K562 (cell line): ENCODE results near the gene ARAF. TPM values are rescaled to one million over a fixed set of nuclear protein-coding genes. Genes with fewer than 3 reads are reported as not detected.

Experiments
- ATAC-seq: fragments of 200-7000 bp; cut with Tn5 transposase; 3 replicates; pipeline ENCODE4 v1.9.1; 2020; ENCODE audit warnings: moderate library complexity
- BruUV-seq: library from RNA; stranded (reverse); fragments of 400-500 nt; replicated peaks from 2 replicates; lab custom pipeline; 2021; lab: Mats Ljungman, UMichigan
- CTCF ChIA-PET: fragments of 300-600 bp; formaldehyde crosslinking; extraction: SDS; loops from one replicate; lab custom pipeline; 2021; ENCODE audit warnings: low intra/inter-chr PET ratio; lab: Yijun Ruan, JAX
- POLR2A ChIA-PET: fragments of 300-600, 350-650 bp; sonication (Branson Sonifier 250); formaldehyde crosslinking; extraction: SDS; loops from one replicate; lab custom pipeline; 2021; ENCODE audit warnings: antibody characterized with exemption, inconsistent platforms; lab: Yijun Ruan, JAX
- DNase-seq, 4 experiments: peaks; one replicate each; pipeline versions ENCODE4 v3.0.0 to v3.0.0-alpha.2; 2011 to 2018; ENCODE audit warnings: low spot score in 3 of 4, mixed read lengths in 3 of 4; ENCODE audit errors: extremely low read depth in 1 of 4
- FAIRE-seq: peaks from 2 replicates; lab custom pipeline; 2011; peaks lifted over from hg19 to GRCh38; lab: Jason Lieb, UNC
- H2AFZ ChIP-seq: 2 replicates; pipeline ENCODE4 v1.6.0; 2011; ENCODE audit warnings: low read depth, low read length, control low read depth, inconsistent platforms
- H3K27ac ChIP-seq: fragments of 200-600 bp; 3 replicates; pipeline ENCODE4 v1.8.0; 2011; ENCODE audit warnings: low read depth, mild to moderate bottlenecking, control low read depth, inconsistent platforms, low read length, moderate library complexity, mixed read lengths; ENCODE audit errors: extremely low read depth
- H3K27me3 ChIP-seq, 2 experiments: fragments of 300-600 bp in 1 of 2; 2 replicates in 1 of 2; 3 replicates in 1 of 2; pipeline versions ENCODE4 v1.6.0 to v1.8.0; 2011; ENCODE audit warnings: inconsistent platforms in 2 of 2, low read length in 2 of 2, mild to moderate bottlenecking in 1 of 2, mixed read lengths in 1 of 2, moderate library complexity in 1 of 2; ENCODE audit not compliant: control insufficient read depth in 2 of 2, insufficient read depth in 2 of 2
- H3K36me3 ChIP-seq: fragments of 300-600 bp; 3 replicates; pipeline ENCODE4 v1.8.0; 2011; ENCODE audit warnings: mild to moderate bottlenecking, low read length, inconsistent platforms; ENCODE audit not compliant: control insufficient read depth, insufficient read depth
- H3K4me1 ChIP-seq, 2 experiments: fragments of 200-600 bp in 1 of 2; replicated peaks in 1 of 2; 2 replicates in 1 of 2; 3 replicates in 1 of 2; pipeline versions ENCODE4 v1.5.1 to v1.8.0; 2011; ENCODE audit warnings: inconsistent platforms in 2 of 2, low read length in 2 of 2, mild to moderate bottlenecking in 1 of 2, mixed read lengths in 1 of 2, moderate library complexity in 1 of 2; ENCODE audit not compliant: control insufficient read depth in 2 of 2, insufficient read depth in 2 of 2
- H3K4me2 ChIP-seq: 2 replicates; pipeline ENCODE4 v1.6.1; 2011; ENCODE audit warnings: low read length, control low read depth, inconsistent platforms, mixed read lengths; ENCODE audit not compliant: insufficient read depth
- H3K4me3 ChIP-seq: fragments of 200-600 bp; sonication (generic), shearing (Covaris generic); 2 replicates; pipeline ENCODE4 v1.5.1; 2016; ENCODE audit warnings: control low read depth, inconsistent platforms
- H3K79me2 ChIP-seq: fragments of 200-600 bp; 3 replicates; pipeline ENCODE4 v1.8.0; 2011; ENCODE audit warnings: low read length, inconsistent platforms; ENCODE audit not compliant: control insufficient read depth, insufficient read depth
- H3K9ac ChIP-seq, 2 experiments: 2 replicates each; pipeline versions ENCODE4 v1.6.0 to v1.6.1; 2011; ENCODE audit warnings: low read depth in 2 of 2, low read length in 2 of 2, control low read depth in 1 of 2, inconsistent platforms in 1 of 2, mild to moderate bottlenecking in 1 of 2, mixed read lengths in 1 of 2; ENCODE audit not compliant: insufficient read depth in 1 of 2
- H3K9me1 ChIP-seq: one replicate; pipeline ENCODE4 v1.6.0; 2011; ENCODE audit warnings: inconsistent platforms, mild to moderate bottlenecking, low read length, moderate library complexity; ENCODE audit not compliant: control insufficient read depth, insufficient read depth
- H3K9me3 ChIP-seq: replicated peaks from 2 replicates; pipeline ENCODE4 v1.5.1; 2011; ENCODE audit warnings: low read depth, low read length, inconsistent platforms; ENCODE audit not compliant: control insufficient read depth, insufficient read depth
- H4K20me1 ChIP-seq: replicated peaks from 2 replicates; pipeline ENCODE4 v1.6.1; 2011; ENCODE audit warnings: low read length, inconsistent platforms, mixed read lengths; ENCODE audit not compliant: control insufficient read depth, insufficient read depth
- MTA3 ChIP-seq: fragments of 450-650 bp; formaldehyde crosslinking; IDR thresholded peaks from 2 replicates; pipeline ENCODE4 v1.6.1; 2017; ENCODE audit warnings: mild to moderate bottlenecking, borderline replicate concordance
- WGBS: fragments of 100-300 bp; shearing (Covaris generic); methylation state at CpG from one replicate; pipeline ENCODE4 v1.1.6; 2016; ENCODE audit warnings: low coverage, mixed read lengths; ENCODE audit not compliant: insufficient coverage; ENCODE audit errors: missing lambda C conversion rate; 5-methylcytosine and 5-hydroxymethylcytosine counted together
- in situ Hi-C: fragments of 300-500 bp; cut with MboI; formaldehyde crosslinking; loops from 4 replicates; pipeline ENCODE4 v1.15.0; 2018; ENCODE audit warnings: inconsistent platforms, mixed read lengths
- intact Hi-C: fragments of 100-400 bp; cut with micrococcal nuclease; formaldehyde crosslinking; loops from 2 replicates; pipeline ENCODE4 v1.14.2; 2022
- polyA plus RNA-seq, 8 experiments: library from polyadenylated mRNA; depleted of rRNA in 4 of 8; stranded (reverse) in 5 of 8; unstranded in 3 of 8; fragments of >200 nt; fragmentation: Nextera tagmentation in 2 of 8; fragmentation: Illumina TruSeq in 1 of 8; extraction: Ambion mirVana in 2 of 8; extraction: Trizol in 1 of 8; gene quantifications; 2 replicates each; pipeline versions ENCODE4 v1.2.1 to v1.2.3, GENCODE V29; 2011 to 2014; ENCODE audit warnings: inconsistent platforms in 1 of 8, missing spikeins in 1 of 8
- total RNA-seq, 7 experiments: library from RNA; depleted of rRNA in 6 of 7; stranded (reverse); fragments of >200 nt in 6 of 7; fragmentation: Illumina TruSeq in 2 of 7; extraction: Trizol in 2 of 7; gene quantifications; 2 replicates each; pipeline versions ENCODE4 v1.2.1 to v1.2.3, GENCODE V29; 2011 to 2021; ENCODE audit warnings: low replicate concordance in 1 of 7
- TF ChIP-seq, protein P1 (sequence below): sonication (generic); formaldehyde crosslinking; IDR thresholded peaks from 2 replicates; pipeline ENCODE4 v1.8.0; 2022; ENCODE audit warnings: missing genetic modification reagents, mild to moderate bottlenecking, borderline replicate concordance
- TF ChIP-seq, protein P2 (sequence below): fragments of 450-650 bp; formaldehyde crosslinking; IDR thresholded peaks from 2 replicates; pipeline ENCODE4 v1.4.0; 2020; ENCODE audit warnings: mild to moderate bottlenecking, moderate library complexity
- TF ChIP-seq, protein P3 (sequence below): sonication (generic); formaldehyde crosslinking; IDR thresholded peaks from 2 replicates; pipeline ENCODE4 v1.8.0; 2022; ENCODE audit warnings: missing genetic modification reagents, mild to moderate bottlenecking, borderline replicate concordance

ARAF gene
- total and polyA plus RNA-seq, 9 of the 15 experiments (the other 6 are each of a cell fraction or from before 2014, with no cell fraction given), result 5.5 to 70.0 (median 29.4) TPM

DNA sequence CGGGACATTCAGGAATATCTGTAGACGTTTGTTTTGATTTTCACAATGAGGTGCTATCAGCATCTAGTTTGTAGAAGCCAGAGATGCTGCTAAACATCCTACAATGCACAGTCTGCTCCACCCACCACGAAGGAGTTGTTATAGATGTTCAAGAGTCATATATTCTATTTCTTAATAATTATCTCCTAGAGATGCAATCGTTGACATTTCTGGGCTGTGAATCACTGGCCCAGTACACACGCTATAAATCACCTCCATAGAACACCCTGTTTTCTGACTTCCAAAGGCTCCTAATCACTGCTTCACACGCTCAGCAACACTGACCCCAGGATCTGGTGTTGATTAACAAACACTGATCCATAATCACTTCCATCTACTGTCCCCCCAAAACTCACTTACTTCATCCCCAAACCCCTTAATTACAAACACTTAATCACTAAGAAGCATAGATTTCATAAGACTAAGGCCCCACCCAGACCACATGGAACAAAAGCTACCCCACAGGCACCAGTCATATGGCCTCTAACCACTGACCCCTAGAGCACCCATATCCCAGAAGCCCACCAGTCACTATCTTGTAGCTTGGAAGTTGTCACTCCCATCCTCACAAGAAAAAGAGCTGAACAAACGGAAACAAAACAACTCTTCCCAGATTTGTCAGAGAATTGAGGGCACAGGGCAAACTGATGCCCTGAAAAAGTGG lies 46.3 kb upstream of the ARAF start:
- no peaks in the 10 kb centered on the region for H3K9me3 ChIP-seq
- no peaks in the 10 kb centered on the region for H3K79me2 ChIP-seq
- no peak overlapping the region for H3K4me3 ChIP-seq
- no peak for ATAC-seq
- no peak overlapping the region for H2AFZ ChIP-seq
- H4K20me1 ChIP-seq, result no peaks in the 10 kb centered on the region
- POLR2A ChIA-PET, result interaction anchor here (1.2 kb wide), 1 partner anchor 8 kb away, joined by 3 read pairs; no protein-coding TSS in a partner anchor
- H3K4me2 ChIP-seq, result no peak overlapping the region
- H3K4me1 ChIP-seq, result no peaks in the 10 kb centered on the region
- H3K36me3 ChIP-seq, result no peaks in the 10 kb centered on the region
- no peaks in the 10 kb centered on the region for H3K9me1 ChIP-seq
- CTCF ChIA-PET, result no interaction called here
- intact Hi-C loops (no loop called here), in situ Hi-C loops (loop anchor here (25.0 kb wide), 1 partner anchor 523 kb away; no protein-coding TSS in a partner anchor)
- no peak for FAIRE-seq
- TF ChIP-seq MTA3, result no peak
- TF ChIP-seq, protein P1, sequence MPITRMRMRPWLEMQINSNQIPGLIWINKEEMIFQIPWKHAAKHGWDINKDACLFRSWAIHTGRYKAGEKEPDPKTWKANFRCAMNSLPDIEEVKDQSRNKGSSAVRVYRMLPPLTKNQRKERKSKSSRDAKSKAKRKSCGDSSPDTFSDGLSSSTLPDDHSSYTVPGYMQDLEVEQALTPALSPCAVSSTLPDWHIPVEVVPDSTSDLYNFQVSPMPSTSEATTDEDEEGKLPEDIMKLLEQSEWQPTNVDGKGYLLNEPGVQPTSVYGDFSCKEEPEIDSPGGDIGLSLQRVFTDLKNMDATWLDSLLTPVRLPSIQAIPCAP (CRISPR knock-in tag), result no peak
- TF ChIP-seq, protein P2, sequence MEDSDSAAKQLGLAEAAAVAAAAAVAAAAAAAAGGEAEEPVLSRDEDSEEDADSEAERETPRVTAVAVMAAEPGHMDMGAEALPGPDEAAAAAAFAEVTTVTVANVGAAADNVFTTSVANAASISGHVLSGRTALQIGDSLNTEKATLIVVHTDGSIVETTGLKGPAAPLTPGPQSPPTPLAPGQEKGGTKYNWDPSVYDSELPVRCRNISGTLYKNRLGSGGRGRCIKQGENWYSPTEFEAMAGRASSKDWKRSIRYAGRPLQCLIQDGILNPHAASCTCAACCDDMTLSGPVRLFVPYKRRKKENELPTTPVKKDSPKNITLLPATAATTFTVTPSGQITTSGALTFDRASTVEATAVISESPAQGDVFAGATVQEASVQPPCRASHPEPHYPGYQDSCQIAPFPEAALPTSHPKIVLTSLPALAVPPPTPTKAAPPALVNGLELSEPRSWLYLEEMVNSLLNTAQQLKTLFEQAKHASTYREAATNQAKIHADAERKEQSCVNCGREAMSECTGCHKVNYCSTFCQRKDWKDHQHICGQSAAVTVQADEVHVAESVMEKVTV, result no peak
- TF ChIP-seq, protein P3, sequence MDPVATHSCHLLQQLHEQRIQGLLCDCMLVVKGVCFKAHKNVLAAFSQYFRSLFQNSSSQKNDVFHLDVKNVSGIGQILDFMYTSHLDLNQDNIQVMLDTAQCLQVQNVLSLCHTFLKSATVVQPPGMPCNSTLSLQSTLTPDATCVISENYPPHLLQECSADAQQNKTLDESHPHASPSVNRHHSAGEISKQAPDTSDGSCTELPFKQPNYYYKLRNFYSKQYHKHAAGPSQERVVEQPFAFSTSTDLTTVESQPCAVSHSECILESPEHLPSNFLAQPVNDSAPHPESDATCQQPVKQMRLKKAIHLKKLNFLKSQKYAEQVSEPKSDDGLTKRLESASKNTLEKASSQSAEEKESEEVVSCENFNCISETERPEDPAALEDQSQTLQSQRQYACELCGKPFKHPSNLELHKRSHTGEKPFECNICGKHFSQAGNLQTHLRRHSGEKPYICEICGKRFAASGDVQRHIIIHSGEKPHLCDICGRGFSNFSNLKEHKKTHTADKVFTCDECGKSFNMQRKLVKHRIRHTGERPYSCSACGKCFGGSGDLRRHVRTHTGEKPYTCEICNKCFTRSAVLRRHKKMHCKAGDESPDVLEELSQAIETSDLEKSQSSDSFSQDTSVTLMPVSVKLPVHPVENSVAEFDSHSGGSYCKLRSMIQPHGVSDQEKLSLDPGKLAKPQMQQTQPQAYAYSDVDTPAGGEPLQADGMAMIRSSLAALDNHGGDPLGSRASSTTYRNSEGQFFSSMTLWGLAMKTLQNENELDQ (CRISPR knock-in tag), result no peak
- no peak overlapping the region for H3K27ac ChIP-seq
- no peak overlapping the region for H3K9ac ChIP-seq
- BruUV-seq, result no TSS peak
- no peak for DNase-seq
- WGBS, result 1% methylated on average over 7 of the region's 7 CpGs
- H3K27me3 ChIP-seq, result no peaks in the 10 kb centered on the region
